GM15510 (cell line): Measurements from ENCODE around the gene EMILIN2.

ENCODE experiments used
- POLR2A ChIP-seq: IDR thresholded peaks from 3 replicates; pipeline ENCODE4 v1.6.1; 2011; ENCODE audit warnings: borderline replicate concordance; ENCODE audit not compliant: insufficient read length; ENCODE audit errors: extremely low read depth

Gene EMILIN2

GRCh38 chr18:2914185-2914880 lies 67.5 kb downstream of the EMILIN2 start:
- no peak for TF ChIP-seq POLR2A

GRCh38 chr18:2914881-2915240 lies 68.1 kb downstream of the EMILIN2 start:
- no peak for TF ChIP-seq POLR2A

- TF ChIP-seq POLR2A = no peak
Observed at GRCh38 chr18:2916184-2916583, 69.4 kb downstream of the EMILIN2 start.

- no peak for TF ChIP-seq POLR2A
Observed at GRCh38 chr18:2917259-2918047, 70.6 kb downstream of the EMILIN2 start.

GRCh38 chr18:2918761-2919550 lies 72.2 kb downstream of the EMILIN2 start:
- no peak for TF ChIP-seq POLR2A

GRCh38 chr18:2919600-2919999 lies 72.8 kb downstream of the EMILIN2 start:
- no peak for TF ChIP-seq POLR2A

GRCh38 chr18:2920027-2920426 lies 73.2 kb downstream of the EMILIN2 start:
- no peak for TF ChIP-seq POLR2A

- no peak for TF ChIP-seq POLR2A
Observed at GRCh38 chr18:2920546-2921343, 73.9 kb downstream of the EMILIN2 start.

- TF ChIP-seq POLR2A = no peak
Observed at GRCh38 chr18:2921778-2922177, 75.0 kb downstream of the EMILIN2 start.

GRCh38 chr18:2923464-2923863 lies 76.7 kb downstream of the EMILIN2 start:
- no peak for TF ChIP-seq POLR2A

- no peak for TF ChIP-seq POLR2A
Observed at GRCh38 chr18:2924920-2925319, 78.1 kb downstream of the EMILIN2 start.

- TF ChIP-seq POLR2A = no peak
Observed at GRCh38 chr18:2926528-2926927, 79.7 kb downstream of the EMILIN2 start.

- TF ChIP-seq POLR2A = no peak
Observed at GRCh38 chr18:2927745-2928144, 80.9 kb downstream of the EMILIN2 start.
